ENCODE data around the gene GRID1. TPM values are rescaled to one million over a fixed set of nuclear protein-coding genes. Genes with fewer than 3 reads are reported as not detected.

Gene GRID1
- total and polyA plus RNA-seq, 8 donors, result 0.31 to 8.5 (median 1.0) TPM; not detected in 1

DNA sequence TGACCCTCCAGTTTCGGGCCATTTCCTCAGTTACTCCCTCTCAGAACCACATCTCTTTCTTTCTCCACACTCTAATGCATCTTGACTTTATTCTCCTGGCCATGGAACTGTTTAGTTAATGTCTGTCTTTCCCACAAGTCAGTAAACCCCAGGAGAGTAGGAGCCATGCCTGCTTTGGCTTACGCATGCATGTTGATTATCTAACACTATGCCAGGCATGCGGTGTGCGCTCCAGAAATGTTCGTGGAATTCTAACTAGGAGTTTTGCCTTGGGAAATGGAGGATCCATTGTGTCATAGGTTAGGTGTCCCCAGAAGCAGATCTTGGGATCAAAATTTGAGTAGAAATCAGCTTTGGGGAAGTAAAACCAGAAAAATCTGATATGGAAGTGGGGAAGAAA is 308.9 kb downstream of the GRID1 start:
- intact Hi-C loops (cut with DNase I; ENCODE audit: low total_unique reads), result no loop called here
- Histone ChIP-seq H3K4me3 (no peak overlapping the region), H3K4me1 (no peaks in the 10 kb centered on the region), H3K27ac (no peak overlapping the region), H3K27me3 (no peaks in the 10 kb centered on the region), H3K36me3 (no peaks in the 10 kb centered on the region), H3K9me3 (no peaks in the 10 kb centered on the region)
- WGBS, 5 donors, result 79 to 92% (median 83%) methylated on average over 5 of the region's 5 CpGs
- DNase-seq, result no peak
- TF ChIP-seq, protein P1, sequence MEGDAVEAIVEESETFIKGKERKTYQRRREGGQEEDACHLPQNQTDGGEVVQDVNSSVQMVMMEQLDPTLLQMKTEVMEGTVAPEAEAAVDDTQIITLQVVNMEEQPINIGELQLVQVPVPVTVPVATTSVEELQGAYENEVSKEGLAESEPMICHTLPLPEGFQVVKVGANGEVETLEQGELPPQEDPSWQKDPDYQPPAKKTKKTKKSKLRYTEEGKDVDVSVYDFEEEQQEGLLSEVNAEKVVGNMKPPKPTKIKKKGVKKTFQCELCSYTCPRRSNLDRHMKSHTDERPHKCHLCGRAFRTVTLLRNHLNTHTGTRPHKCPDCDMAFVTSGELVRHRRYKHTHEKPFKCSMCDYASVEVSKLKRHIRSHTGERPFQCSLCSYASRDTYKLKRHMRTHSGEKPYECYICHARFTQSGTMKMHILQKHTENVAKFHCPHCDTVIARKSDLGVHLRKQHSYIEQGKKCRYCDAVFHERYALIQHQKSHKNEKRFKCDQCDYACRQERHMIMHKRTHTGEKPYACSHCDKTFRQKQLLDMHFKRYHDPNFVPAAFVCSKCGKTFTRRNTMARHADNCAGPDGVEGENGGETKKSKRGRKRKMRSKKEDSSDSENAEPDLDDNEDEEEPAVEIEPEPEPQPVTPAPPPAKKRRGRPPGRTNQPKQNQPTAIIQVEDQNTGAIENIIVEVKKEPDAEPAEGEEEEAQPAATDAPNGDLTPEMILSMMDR (IDR thresholded peaks at IDR 0.05), result no peak
- TF ChIP-seq POLR2A (IDR thresholded peaks at IDR 0.05), result no peak
- no peak for TF ChIP-seq EP300 (IDR thresholded peaks at IDR 0.05)
- no peak for TF ChIP-seq POLR2AphosphoS5 (IDR thresholded peaks at IDR 0.05)

DNA sequence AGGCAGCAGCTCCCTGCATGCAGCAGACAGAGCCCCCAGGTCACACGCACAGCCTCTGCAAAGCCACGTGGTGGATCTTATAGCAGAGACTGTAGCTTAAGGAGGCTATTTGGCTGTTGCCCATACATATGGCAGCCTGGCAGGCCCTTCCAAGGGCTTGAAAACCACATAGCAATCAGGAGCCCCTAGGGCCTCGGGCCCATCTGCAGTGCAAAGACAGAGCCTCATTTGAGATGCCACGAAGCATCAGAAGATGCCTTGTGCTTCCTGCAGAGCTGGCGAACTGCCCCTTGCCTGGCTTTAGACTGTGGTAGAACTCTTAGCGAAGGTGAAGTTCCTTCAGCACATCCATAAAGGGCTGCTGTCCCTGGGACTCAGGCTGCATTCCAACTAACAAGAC is 309.9 kb downstream of the GRID1 start:
- no peak overlapping the region for H3K27ac ChIP-seq
- H3K27me3 ChIP-seq, result no peaks in the 10 kb centered on the region
- TF ChIP-seq, protein P1 (IDR thresholded peaks at IDR 0.05), result no peak
- TF ChIP-seq POLR2AphosphoS5 (IDR thresholded peaks at IDR 0.05), result no peak
- no peak for TF ChIP-seq POLR2A (IDR thresholded peaks at IDR 0.05)
- TF ChIP-seq EP300 (IDR thresholded peaks at IDR 0.05), result no peak
- H3K4me1 ChIP-seq, result no peaks in the 10 kb centered on the region
- intact Hi-C loops (cut with DNase I; ENCODE audit: low total_unique reads), result no loop called here
- H3K9me3 ChIP-seq, result no peaks in the 10 kb centered on the region
- DNase-seq, result no peak
- H3K4me3 ChIP-seq, result no peak overlapping the region
- H3K36me3 ChIP-seq, result no peaks in the 10 kb centered on the region
- 70 to 84% (median 75%) methylated on average over 2 to 6 of the region's 6 CpGs for WGBS, 5 donors

DNA sequence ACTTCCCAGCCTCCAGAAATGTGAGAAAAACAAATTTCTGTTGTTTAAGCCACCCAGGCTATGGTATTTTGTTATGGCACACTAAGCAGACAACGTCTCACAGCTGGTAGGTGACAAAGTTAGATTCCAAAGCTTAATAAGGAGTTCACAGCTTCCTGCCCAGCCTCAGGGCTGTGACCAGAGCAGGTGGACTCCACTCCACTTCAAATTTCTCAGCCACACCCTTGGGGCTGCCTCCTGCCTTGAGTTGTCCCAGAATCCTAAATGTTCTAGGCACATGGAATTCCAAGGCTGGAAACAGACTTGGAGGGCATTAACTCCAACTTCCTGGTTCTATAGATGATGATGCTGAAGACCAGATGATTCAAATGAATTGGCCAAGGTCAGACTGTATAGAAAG is 310.7 kb downstream of the GRID1 start:
- H3K4me1 ChIP-seq, result no peaks in the 10 kb centered on the region
- no peak for DNase-seq
- no peaks in the 10 kb centered on the region for H3K36me3 ChIP-seq
- H3K27ac ChIP-seq, result no peak overlapping the region
- no peaks in the 10 kb centered on the region for H3K27me3 ChIP-seq
- intact Hi-C loops (cut with DNase I; ENCODE audit: low total_unique reads), result no loop called here
- TF ChIP-seq, protein P1 (IDR thresholded peaks at IDR 0.05), result no peak
- TF ChIP-seq EP300 (IDR thresholded peaks at IDR 0.05) (no peak), POLR2A (IDR thresholded peaks at IDR 0.05) (no peak), POLR2AphosphoS5 (IDR thresholded peaks at IDR 0.05) (no peak)
- no peak overlapping the region for H3K4me3 ChIP-seq
- H3K9me3 ChIP-seq, result no peaks in the 10 kb centered on the region
- WGBS, 5 donors, result 43 to 71% (median 57%) methylated on average over 1 of the region's 1 CpG

DNA sequence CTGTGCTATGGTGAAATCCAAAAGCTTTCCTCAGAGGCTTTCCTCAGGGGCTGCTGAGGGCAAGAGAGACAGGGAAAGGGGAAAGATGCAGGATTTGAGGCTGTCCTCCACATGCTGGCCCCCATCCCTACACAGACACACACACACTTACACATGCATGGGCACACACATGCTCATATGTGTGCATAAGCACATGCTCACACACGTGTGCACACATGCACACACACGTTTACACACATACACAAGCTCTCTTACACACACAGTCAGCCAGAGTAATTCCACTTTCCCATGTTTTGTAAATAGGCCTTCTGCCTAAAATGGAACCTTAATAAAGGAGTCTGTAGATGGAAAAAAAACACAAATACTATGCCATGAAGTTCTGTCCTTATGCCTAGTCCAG is 312.9 kb downstream of the GRID1 start:
- no peaks in the 10 kb centered on the region for H3K9me3 ChIP-seq
- no peaks in the 10 kb centered on the region for H3K27me3 ChIP-seq
- no peaks in the 10 kb centered on the region for H3K36me3 ChIP-seq
- TF ChIP-seq POLR2A (IDR thresholded peaks at IDR 0.05) (no peak), EP300 (IDR thresholded peaks at IDR 0.05) (no peak), POLR2AphosphoS5 (IDR thresholded peaks at IDR 0.05) (no peak)
- TF ChIP-seq, protein P1 (IDR thresholded peaks at IDR 0.05), result no peak
- H3K4me1 ChIP-seq, result no peaks in the 10 kb centered on the region
- intact Hi-C loops (cut with DNase I; ENCODE audit: low total_unique reads), result no loop called here
- no peak for DNase-seq
- WGBS, 5 donors, result 63 to 81% (median 79%) methylated on average over 2 of the region's 2 CpGs
- no peak overlapping the region for H3K27ac ChIP-seq
- H3K4me3 ChIP-seq, result no peak overlapping the region
